AG10803 (cell line): ENCODE measurements around the gene FAM83G.

ENCODE experiments used
- DNase-seq: peaks from one replicate; pipeline ENCODE4 v3.0.0; 2010; ENCODE audit warnings: low read depth
- H3K4me3 ChIP-seq: 2 replicates; pipeline ENCODE4 v1.5.1; 2011; ENCODE audit warnings: mild to moderate bottlenecking, low read length, control low read depth
- CTCF ChIP-seq: conservative IDR thresholded peaks from 2 replicates; pipeline ENCODE4 v1.5.1; 2011; ENCODE audit warnings: mild to moderate bottlenecking, low read length, control low read depth, inconsistent platforms

Gene FAM83G

GRCh38 chr17:18955009-18955408 lies 49.6 kb downstream of the FAM83G start:
- DNase-seq: no peak
- TF ChIP-seq CTCF: no peak
- H3K4me3 ChIP-seq: no peak overlapping the region

- TF ChIP-seq CTCF: no peak
- H3K4me3 ChIP-seq: no peak overlapping the region
- DNase-seq: no peak
Observed at GRCh38 chr17:18954321-18954720, 50.2 kb downstream of the FAM83G start.

DNA sequence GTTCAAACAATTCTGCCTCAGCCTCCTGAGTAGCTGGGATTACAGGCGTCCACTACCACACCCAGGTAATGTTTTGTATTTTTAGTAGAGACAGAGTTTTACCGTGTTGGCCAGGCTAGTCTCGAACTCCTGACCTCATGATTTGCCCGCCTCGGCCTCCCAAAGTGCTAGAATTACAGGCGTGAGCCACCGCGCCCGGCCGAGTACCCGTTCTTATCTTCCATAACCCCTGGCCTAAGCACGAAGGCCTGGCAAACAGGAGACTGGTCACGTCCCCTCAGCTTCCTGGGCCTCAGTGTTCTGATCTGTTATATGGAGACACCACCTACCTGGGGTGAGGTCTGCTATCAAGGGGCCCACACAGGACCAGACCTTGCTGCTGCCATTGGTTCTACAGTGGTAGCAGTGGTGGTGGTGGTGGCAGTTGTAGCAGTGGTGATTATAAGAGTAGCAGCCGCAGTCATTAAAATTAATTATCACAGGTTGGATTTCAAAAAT lies 51.3 kb downstream of the FAM83G start:
- H3K4me3 ChIP-seq: no peak overlapping the region
- no peak for DNase-seq
- no peak for TF ChIP-seq CTCF

DNA sequence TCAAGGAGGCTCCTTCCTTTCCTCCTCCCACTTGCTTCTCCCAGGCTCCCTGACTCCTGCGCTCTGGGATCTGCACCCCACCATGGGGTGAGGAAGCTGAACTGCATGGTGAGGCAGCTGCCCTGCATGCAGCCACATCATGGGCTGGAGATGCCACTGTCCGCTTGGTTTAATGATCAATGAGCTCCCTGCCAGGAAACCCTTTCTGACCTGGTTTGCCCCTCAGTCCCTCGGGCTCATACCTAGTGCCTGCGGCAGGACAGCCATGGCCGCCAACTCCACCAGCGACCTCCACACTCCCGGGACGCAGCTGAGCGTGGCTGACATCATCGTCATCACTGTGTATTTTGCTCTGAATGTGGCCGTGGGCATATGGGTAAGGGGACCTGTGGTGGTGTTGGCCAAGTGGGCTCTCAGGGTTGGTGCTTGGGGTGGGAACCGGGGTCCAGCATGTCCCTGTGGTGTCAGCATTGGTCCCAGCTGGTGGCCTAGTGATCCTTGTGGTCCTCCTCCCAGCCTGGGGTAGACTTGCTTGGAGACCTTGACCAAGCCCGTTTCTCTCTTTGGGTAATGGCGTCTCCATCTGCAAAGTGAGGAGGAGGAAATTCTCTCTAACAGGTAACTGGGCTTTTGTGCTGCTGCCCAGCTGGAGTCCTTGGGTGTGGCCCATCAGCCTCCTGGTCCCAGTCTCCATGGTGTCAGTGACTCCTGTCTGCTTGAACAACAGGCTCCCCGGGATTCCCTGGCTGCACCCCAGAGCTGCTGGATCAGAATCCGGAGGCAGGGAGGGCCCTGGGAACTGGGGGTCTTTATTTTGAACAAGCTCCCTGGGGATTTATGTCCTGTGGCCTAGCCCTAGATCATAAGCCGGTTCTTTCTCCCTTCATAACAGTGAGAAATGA lies 52.4 kb downstream of the FAM83G start, which contains the start of gene SLC5A10:
SLC5A10 (plus strand) TSS at position 225 of the 902 bp plus-strand sequence; CDS start at position 266, 41 bp downstream.
- peak; percentile 19 for TF ChIP-seq CTCF
- no peak within 1 kb of the TSS for H3K4me3 ChIP-seq
- no peak for DNase-seq

DNA sequence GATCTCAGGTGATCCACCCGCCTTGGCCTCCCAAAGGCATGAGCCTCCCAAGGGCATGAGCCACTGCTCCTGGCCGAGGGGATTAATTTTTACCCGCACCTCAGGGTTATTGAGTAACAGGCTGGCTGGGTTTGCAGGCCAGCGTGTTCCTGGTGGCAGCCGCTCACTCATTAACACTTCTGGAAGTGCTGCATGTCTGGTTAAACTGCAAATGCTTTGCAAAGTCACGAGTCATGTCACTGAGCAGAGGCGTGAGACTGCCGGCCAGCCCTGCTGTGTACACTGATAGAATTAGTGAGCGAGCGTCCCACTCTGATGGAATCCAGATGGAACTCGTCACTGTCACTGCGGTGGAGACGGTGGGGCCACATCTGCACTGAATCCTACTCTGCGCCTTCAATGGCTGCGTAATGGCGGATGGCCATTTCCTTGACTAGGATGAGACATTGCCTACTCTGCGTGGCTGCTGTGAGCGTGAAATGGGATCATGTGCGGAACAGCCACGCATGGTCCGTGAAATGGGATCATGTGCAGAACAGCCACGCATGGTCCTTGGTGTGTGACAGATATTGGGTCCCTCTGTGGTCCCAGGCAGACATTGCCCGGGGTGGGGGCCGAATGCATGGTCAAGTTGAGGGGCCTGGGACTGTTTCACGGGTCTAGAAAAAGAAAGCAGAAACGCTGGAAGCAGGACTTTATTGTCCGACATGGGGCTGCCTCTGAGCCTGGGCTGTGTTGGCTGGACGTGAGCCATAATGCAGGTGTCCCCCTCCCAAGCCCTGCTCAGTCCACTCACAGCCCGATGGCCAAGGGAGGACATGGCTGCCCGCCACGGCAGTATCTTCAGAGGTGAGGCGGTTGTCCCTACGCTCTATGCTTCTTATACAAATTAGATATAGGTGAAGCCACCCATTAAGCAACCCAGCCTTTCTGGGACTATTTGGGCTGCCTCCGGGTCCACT lies 53.3 kb downstream of the FAM83G start:
- peak; percentile 21 for DNase-seq
- H3K4me3 ChIP-seq: no peak overlapping the region
- TF ChIP-seq CTCF: no peak

DNA sequence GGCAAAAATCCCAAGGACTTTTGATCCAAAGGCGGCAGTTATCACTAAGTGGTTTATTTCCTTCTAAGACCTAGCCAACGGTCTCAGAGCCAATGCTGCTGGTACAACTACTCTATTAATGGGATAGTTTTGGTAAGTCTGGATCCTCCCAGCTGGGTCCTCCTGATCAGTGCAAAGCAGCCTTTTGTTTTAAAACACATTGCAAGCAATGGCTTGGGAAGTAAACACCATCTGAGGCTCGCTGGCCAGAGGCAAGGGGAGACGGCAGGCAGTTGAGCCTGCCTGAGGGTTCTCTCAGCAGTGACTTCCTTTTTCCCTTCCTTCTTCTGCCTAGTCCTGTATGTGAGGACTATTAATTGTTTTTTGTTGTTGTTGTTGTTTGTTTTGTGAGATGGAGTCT lies 54.2 kb downstream of the FAM83G start:
- H3K4me3 ChIP-seq: no peak overlapping the region
- no peak for DNase-seq
- TF ChIP-seq CTCF: no peak
